ENCODE data around the gene MFAP5. TPM values are rescaled to one million over a fixed set of nuclear protein-coding genes. Genes with fewer than 3 reads are reported as not detected.

The MFAP5 gene
- total and polyA plus RNA-seq, 10 of the 15 experiments (the other 5 are each of a cell fraction or from before 2014, with no cell fraction given) = 0.06 to 0.14 (median 0.12) TPM; not detected in 7

DNA sequence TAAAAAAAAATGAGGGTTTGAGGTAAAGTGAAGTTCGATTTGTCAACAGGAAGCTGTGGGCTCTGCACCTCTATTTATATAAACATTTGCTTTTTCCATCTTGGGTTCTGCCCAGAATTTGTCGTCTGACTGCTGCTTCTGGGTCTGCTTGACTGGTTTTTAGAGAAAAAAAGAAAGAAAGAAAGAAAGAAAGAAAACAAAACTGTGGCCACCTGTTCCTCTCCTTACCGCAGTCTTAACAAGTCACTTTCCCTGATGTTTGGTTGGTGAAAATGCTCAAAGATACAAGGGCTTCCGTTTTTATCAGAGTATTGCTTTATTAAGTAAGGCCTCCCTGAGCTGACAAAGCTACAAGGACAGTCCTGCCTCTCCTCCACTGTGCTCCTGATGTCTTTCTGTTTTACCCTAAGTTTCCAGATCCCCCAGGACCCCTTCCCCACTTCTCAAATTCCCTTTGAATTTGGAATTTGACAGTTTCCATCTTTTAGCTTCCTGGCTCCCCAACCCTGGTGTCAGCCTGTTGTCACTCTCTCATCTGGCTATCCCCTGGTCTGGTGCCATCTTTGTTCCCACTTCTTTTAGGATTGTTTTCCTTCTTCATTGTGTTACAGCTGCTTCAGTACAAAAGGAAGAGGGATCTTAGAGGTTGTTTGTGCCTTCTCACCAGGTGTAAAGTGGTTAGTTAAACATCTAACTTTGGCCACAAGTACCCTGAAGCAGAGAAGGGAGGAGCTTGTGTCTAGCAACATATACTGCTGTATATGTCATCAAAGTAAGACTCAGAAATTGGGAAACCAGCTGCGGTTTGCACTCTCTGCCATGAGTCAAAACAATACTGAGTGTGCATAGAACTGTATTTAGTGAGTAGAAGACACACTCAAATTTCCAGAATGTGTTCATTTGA lies 18.0 kb downstream of the MFAP5 start (continued):
- TF ChIP-seq, protein P1, sequence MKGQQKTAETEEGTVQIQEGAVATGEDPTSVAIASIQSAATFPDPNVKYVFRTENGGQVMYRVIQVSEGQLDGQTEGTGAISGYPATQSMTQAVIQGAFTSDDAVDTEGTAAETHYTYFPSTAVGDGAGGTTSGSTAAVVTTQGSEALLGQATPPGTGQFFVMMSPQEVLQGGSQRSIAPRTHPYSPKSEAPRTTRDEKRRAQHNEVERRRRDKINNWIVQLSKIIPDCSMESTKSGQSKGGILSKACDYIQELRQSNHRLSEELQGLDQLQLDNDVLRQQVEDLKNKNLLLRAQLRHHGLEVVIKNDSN (IDR thresholded peaks at IDR 0.05; ENCODE audit: borderline replicate concordance, extremely low read length, insufficient read depth, low read depth, low read length) = no peak
- TF ChIP-seq NFYA (IDR thresholded peaks at IDR 0.05; ENCODE audit: borderline replicate concordance, low read depth, low read length) (no peak), BACH1 (IDR thresholded peaks at IDR 0.05; ENCODE audit: borderline replicate concordance) (peak; percentile 60; the same call in 1 of the 2 replicates), MEF2B (IDR thresholded peaks at IDR 0.05; ENCODE audit: partially characterized antibody, poor library complexity, severe bottlenecking) (peak; percentile 79), TCF7 (IDR thresholded peaks at IDR 0.05; ENCODE audit: borderline replicate concordance) (no peak), FOXK2 (IDR thresholded peaks at IDR 0.05) (no peak), MTA2 (IDR thresholded peaks at IDR 0.05; ENCODE audit: low read depth) (peak; percentile 88), SUZ12 (IDR thresholded peaks at IDR 0.05; ENCODE audit: unreplicated experiment) (no peak), ZNF24 (IDR thresholded peaks at IDR 0.05) (no peak), EZH2 (IDR thresholded peaks at IDR 0.05; ENCODE audit: borderline replicate concordance, control insufficient read depth, low read depth, low read length) (peak; percentile 79; the same call in 1 of the 2 replicates), STAT3 (IDR thresholded peaks at IDR 0.05; ENCODE audit: low read depth, low read length) (0 out of 2 replicates have a peak, but pooled peaks have one; percentile 80), CEBPB (IDR thresholded peaks at IDR 0.05; ENCODE audit: borderline replicate concordance in 1 of 2, low read depth in 2 of 2, low read length in 2 of 2) (peak in 1 of 2 experiments; percentile 51; a peak in 1 of 4 replicates)
- TF ChIP-seq, protein P2, sequence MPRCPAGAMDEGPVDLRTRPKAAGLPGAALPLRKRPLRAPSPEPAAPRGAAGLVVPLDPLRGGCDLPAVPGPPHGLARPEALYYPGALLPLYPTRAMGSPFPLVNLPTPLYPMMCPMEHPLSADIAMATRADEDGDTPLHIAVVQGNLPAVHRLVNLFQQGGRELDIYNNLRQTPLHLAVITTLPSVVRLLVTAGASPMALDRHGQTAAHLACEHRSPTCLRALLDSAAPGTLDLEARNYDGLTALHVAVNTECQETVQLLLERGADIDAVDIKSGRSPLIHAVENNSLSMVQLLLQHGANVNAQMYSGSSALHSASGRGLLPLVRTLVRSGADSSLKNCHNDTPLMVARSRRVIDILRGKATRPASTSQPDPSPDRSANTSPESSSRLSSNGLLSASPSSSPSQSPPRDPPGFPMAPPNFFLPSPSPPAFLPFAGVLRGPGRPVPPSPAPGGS (IDR thresholded peaks at IDR 0.05; ENCODE audit: borderline replicate concordance, insufficient read depth, low read depth, low read length, poor library complexity, severe bottlenecking) = no peak
- TF ChIP-seq, protein P3, sequence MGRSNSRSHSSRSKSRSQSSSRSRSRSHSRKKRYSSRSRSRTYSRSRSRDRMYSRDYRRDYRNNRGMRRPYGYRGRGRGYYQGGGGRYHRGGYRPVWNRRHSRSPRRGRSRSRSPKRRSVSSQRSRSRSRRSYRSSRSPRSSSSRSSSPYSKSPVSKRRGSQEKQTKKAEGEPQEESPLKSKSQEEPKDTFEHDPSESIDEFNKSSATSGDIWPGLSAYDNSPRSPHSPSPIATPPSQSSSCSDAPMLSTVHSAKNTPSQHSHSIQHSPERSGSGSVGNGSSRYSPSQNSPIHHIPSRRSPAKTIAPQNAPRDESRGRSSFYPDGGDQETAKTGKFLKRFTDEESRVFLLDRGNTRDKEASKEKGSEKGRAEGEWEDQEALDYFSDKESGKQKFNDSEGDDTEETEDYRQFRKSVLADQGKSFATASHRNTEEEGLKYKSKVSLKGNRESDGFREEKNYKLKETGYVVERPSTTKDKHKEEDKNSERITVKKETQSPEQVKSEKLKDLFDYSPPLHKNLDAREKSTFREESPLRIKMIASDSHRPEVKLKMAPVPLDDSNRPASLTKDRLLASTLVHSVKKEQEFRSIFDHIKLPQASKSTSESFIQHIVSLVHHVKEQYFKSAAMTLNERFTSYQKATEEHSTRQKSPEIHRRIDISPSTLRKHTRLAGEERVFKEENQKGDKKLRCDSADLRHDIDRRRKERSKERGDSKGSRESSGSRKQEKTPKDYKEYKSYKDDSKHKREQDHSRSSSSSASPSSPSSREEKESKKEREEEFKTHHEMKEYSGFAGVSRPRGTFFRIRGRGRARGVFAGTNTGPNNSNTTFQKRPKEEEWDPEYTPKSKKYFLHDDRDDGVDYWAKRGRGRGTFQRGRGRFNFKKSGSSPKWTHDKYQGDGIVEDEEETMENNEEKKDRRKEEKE (IDR thresholded peaks at IDR 0.05) = no peak
- TF ChIP-seq, protein P4, sequence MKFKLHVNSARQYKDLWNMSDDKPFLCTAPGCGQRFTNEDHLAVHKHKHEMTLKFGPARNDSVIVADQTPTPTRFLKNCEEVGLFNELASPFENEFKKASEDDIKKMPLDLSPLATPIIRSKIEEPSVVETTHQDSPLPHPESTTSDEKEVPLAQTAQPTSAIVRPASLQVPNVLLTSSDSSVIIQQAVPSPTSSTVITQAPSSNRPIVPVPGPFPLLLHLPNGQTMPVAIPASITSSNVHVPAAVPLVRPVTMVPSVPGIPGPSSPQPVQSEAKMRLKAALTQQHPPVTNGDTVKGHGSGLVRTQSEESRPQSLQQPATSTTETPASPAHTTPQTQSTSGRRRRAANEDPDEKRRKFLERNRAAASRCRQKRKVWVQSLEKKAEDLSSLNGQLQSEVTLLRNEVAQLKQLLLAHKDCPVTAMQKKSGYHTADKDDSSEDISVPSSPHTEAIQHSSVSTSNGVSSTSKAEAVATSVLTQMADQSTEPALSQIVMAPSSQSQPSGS (IDR thresholded peaks at IDR 0.05; ENCODE audit: low read length) = peak; percentile 94
- TF ChIP-seq, protein P5, sequence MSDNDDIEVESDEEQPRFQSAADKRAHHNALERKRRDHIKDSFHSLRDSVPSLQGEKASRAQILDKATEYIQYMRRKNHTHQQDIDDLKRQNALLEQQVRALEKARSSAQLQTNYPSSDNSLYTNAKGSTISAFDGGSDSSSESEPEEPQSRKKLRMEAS (IDR thresholded peaks at IDR 0.05; ENCODE audit: low read depth, low read length) = 0 out of 2 replicates have a peak, but pooled peaks have one; percentile 24
- TF ChIP-seq, protein P6, sequence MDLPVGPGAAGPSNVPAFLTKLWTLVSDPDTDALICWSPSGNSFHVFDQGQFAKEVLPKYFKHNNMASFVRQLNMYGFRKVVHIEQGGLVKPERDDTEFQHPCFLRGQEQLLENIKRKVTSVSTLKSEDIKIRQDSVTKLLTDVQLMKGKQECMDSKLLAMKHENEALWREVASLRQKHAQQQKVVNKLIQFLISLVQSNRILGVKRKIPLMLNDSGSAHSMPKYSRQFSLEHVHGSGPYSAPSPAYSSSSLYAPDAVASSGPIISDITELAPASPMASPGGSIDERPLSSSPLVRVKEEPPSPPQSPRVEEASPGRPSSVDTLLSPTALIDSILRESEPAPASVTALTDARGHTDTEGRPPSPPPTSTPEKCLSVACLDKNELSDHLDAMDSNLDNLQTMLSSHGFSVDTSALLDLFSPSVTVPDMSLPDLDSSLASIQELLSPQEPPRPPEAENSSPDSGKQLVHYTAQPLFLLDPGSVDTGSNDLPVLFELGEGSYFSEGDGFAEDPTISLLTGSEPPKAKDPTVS (IDR thresholded peaks at IDR 0.05; ENCODE audit: low read depth, low read length) = no peak
- TF ChIP-seq, protein P7, sequence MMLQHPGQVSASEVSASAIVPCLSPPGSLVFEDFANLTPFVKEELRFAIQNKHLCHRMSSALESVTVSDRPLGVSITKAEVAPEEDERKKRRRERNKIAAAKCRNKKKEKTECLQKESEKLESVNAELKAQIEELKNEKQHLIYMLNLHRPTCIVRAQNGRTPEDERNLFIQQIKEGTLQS (IDR thresholded peaks at IDR 0.05; ENCODE audit: borderline replicate concordance, extremely low read depth, low read depth, low read length) = no peak
